ENCODE results near the gene EPS8.
"Not testable (repeated sequence)": the region's sequence is repeated elsewhere in the genome, so short reads cannot be mapped to it uniquely, and the experiment has no call there.

EPS8 gene

DNA sequence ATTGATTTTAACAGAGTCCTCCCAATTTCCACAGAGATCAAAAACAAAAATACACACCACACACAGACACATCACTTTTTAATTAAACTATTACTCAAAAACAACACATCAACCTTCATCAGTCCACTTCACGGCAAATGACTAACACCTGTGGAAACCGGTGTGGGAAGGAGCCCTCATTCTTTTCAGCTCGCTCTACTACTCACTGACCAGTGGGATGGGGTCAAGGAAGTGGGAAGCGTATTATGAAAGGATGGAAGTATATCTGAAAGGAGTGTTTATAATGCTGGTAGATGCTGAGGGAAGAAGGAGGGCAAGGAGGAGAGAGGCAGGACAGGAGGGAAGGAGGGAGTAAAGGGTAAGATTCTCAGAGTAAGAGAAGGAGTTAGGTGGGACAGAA is 156.5 kb downstream of the EPS8 start:
- FAIRE-seq (no peak), DNase-seq (ENCODE audit: insufficient read length, low spot score) (no peak)
- no peak for TF ChIP-seq POLR2A (IDR thresholded peaks at IDR 0.05; ENCODE audit: low read depth, low read length)

DNA sequence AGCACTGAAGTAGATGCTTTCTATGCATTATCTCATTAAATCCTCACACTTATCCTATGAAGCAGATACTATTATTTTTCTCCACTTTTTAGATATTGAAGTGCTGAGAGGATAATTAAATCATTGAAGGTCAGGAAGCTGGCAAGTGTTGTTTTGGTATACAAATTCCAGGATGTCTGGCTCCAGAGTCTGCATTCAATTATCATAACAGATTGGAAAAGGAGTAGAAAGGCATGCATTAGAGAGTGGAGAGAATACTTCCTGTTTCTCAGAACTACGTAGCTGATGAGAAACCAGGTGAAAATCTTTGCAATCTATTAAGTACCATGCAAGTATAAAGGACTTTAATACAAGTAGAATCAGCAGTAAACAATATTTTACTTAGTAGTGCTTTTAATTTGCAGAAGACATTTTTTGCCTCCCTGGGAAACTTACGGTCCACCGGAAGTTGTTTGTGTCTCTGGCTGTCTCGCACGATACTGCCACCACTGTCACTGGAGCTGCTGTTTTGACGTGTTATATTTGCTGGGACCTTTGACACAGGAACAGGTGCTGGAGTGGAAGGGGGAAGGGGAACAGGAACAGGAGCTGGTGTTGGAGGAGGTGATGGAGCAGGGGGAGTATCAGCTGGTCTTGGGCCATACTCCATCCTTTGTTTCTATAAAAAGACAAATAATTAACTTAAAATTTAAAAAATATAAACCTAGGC is 158.0 kb downstream of the EPS8 start:
- FAIRE-seq (peak; percentile 20), DNase-seq (ENCODE audit: insufficient read length, low spot score) (no peak)
- TF ChIP-seq POLR2A (IDR thresholded peaks at IDR 0.05; ENCODE audit: low read depth, low read length), result no peak

- FAIRE-seq, result peak; percentile 41
- TF ChIP-seq POLR2A (IDR thresholded peaks at IDR 0.05; ENCODE audit: low read depth, low read length), result no peak
- DNase-seq (ENCODE audit: insufficient read length, low spot score), result no peak
These were observed 159.4 kb downstream of the EPS8 start for GRCh38 chr12:15629761-15630160.

DNA sequence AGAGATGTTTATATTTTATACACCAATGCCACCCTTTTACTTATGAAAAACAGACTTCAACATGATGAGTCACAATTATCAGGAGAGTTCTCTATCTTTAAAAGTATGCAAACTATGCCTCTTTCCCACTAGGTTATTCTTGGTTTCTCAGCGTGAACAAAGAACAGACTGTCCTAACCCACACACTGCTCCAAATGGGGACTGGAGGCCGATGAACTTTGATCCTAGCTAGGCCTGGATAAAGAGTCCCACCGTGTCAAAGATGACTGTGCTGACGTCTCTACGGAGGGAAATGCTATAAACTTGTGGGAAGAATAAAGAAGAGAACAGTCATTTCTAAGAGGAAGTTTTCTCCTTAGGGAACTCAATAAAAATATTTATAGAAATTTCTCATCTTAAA is 160.1 kb downstream of the EPS8 start:
- FAIRE-seq (peak; percentile 97), DNase-seq (ENCODE audit: insufficient read length, low spot score) (peak; percentile 27)
- TF ChIP-seq POLR2A (IDR thresholded peaks at IDR 0.05; ENCODE audit: low read depth, low read length), result no peak

- no peak for TF ChIP-seq POLR2A (IDR thresholded peaks at IDR 0.05; ENCODE audit: low read depth, low read length)
- DNase-seq (ENCODE audit: insufficient read length, low spot score), result no peak
These were observed 160.9 kb downstream of the EPS8 start for GRCh38 chr12:15627995-15628945.

GRCh38 chr12:15625075-15625474 is 164.1 kb downstream of the EPS8 start:
- DNase-seq (ENCODE audit: insufficient read length, low spot score) (no peak), FAIRE-seq (no peak)
- no peak for TF ChIP-seq POLR2A (IDR thresholded peaks at IDR 0.05; ENCODE audit: low read depth, low read length)

More at GRCh38 chr12:15627995-15628945, 160.9 kb downstream of the EPS8 start:
- peak; percentile 57 for FAIRE-seq

GRCh38 chr12:15620741-15621539 is 168.2 kb downstream of the EPS8 start:
- DNase-seq (ENCODE audit: insufficient read length, low spot score) (no peak), FAIRE-seq (no peak)
- no peak for TF ChIP-seq POLR2A (IDR thresholded peaks at IDR 0.05; ENCODE audit: low read depth, low read length)

DNA sequence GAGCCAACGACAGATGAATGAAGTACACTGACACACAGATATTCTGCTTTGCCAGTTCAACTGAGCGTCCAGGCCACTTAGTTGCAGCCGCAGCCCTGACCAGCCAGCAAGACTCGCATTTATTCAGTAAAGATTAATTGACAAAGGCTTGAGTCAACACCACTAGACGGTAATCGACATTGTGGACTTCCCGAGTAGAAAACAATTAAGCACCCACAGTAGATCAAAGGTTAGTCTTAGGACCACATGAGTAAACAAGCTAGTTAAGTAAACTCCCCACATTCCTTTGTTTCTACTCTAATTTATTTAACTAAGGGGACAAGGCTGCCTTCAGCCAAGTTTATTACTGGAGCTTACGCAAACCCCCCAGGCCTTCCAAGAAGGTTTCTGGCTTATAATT is 172.7 kb downstream of the EPS8 start:
- not testable (repeated sequence) for FAIRE-seq

GRCh38 chr12:15613981-15614380 is 175.2 kb downstream of the EPS8 start:
- no peak for TF ChIP-seq POLR2A (IDR thresholded peaks at IDR 0.05; ENCODE audit: low read depth, low read length)
- FAIRE-seq, result no peak
- no peak for DNase-seq (ENCODE audit: insufficient read length, low spot score)

More for the DNA sequence above, 172.7 kb downstream of the EPS8 start:
- DNase-seq (ENCODE audit: insufficient read length, low spot score), result not testable (repeated sequence)

DNA sequence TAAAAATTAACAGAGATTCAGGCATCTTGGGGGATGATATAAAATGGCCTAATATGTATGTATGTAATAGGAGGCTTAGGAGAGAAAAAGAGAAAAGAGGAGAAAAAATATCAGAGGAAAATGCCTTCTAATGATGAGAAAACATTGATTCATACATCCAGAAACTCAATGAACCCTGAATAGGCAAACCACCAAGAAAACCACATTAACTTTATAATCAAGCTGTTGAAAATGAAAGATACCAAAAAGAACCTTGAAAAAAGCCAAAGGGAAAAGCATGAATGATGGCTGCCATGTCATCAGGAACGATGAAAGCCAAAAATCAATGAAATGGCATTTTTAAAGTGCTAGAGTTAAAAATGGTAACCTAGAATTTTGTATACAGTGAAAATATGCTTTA is 180.2 kb downstream of the EPS8 start:
- no peak for TF ChIP-seq POLR2A (IDR thresholded peaks at IDR 0.05; ENCODE audit: low read depth, low read length)
- no peak for FAIRE-seq
- no peak for DNase-seq (ENCODE audit: insufficient read length, low spot score)

GRCh38 chr12:15608406-15608805 is 180.8 kb downstream of the EPS8 start:
- no peak for TF ChIP-seq POLR2A (IDR thresholded peaks at IDR 0.05; ENCODE audit: low read depth, low read length)
- FAIRE-seq (no peak), DNase-seq (ENCODE audit: insufficient read length, low spot score) (no peak)

DNA sequence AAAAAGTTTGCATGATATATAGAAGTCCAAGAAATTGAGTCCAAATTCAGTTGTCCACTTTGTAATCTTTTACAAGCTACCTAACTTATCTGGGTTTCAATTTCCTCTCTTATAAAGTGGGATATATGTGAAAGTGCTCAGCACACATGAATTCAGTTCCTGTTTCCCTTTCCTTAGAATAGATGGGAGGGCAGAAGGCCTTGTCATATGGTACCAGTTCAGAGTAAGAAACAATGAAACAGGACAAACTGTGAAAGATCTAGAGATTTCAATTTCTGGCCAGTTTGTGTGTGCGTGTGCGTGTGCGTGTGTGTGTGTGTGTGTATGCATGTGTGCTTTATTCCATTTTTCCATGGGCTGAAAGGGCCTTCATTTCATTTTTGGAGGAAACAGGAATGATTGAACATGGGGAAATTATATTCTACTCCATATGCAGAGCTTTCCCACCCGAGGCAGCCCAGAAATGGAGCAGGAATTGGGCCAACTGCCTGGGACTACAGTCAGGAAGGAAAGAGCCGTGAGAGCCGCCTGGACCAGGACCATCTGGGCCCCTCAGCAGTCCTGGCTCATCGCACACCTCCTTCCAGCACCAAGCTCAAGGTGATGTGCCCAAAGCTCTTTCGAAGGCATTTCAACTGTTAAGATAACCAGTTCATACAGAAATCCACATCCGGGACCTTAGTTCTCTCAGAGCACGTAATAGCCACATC is 183.2 kb downstream of the EPS8 start:
- no peak for FAIRE-seq
- DNase-seq (ENCODE audit: insufficient read length, low spot score), result no peak
- no peak for TF ChIP-seq POLR2A (IDR thresholded peaks at IDR 0.05; ENCODE audit: low read depth, low read length)

- no peak for FAIRE-seq
- no peak for TF ChIP-seq POLR2A (IDR thresholded peaks at IDR 0.05; ENCODE audit: low read depth, low read length)
- no peak for DNase-seq (ENCODE audit: insufficient read length, low spot score)
These were observed 185.6 kb downstream of the EPS8 start for GRCh38 chr12:15603474-15604085.
